GM23248 (cell line): Measurements from ENCODE around the gene NAALADL1.

Experiments
- EZH2 ChIP-seq: fragments of 200-600 bp; sonication (generic); IDR thresholded peaks from 2 replicates; pipeline ENCODE4 v1.6.1; 2018; ENCODE audit warnings: antibody characterized with exemption, mild to moderate bottlenecking; ENCODE audit not compliant: insufficient read depth, poor library complexity, severe bottlenecking
- EZH2phosphoT487 ChIP-seq: fragments of 200-600 bp; sonication (generic); IDR thresholded peaks from 2 replicates; pipeline ENCODE4 v1.6.1; 2018; ENCODE audit warnings: antibody characterized with exemption, moderate library complexity, mild to moderate bottlenecking, low read depth; ENCODE audit not compliant: insufficient read depth

GRCh38 chr11:65102142-65103095 is 44.1 kb upstream of the NAALADL1 start:
- TF ChIP-seq EZH2 (no peak), EZH2phosphoT487 (no peak)
